AG20443 (cell line): ENCODE measurements around the gene UQCC2.
A peak's percentile ranks its signal among the peaks of the same experiment; 100 is the strongest.

Experiments used
- DNase-seq: peaks from one replicate; pipeline ENCODE4 v3.0.0; 2012; ENCODE audit warnings: low spot score, mixed read lengths

Gene UQCC2

DNA sequence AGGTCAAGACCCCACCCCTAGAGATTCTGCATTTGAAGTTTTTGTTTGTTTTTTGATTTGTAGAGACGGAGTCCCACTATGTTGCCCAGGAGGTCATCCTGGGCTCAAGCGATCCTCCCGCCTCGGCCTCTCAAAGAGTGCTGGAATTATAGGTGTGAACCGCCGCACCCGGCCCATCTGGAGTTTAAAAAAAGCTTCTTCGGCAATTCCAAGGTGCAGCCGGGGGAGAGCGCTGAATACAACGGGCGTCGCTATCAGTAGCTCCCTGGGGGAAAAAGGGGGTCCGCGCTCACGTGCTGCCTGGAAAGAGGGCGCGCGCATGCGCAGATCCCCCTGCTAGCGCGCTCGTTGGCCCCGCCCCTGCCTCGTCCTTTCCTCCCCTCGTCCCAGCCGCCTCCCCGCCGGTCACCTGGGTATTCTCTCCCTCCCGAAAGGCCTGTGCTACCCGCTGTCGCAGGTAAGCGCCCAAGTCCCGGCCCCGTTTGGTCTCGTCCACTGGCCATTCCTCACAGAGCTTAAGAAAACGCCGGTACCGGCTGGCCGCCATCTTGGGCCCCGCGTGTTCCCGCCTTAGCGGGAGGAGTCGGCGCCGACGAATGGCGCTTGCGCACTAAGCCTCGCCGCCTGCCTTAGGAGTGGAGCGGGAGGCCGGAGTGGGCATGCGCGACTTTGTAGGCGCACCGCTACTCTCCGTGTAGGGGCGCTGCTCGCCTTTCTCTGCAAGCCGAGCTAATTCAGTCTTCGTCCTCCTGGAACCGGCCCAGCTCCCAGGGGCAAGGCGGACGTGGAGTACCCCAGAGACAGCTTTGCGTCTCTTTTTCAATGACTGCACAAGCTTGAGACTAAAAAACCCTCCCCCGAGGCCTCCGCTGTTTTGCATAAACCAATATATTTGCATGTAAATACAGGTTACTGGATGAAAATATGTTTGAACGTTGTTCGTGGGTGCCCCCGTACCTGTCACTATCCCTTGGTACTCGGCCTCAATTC is at the start of gene UQCC2:
TSS of gene UQCC2 (minus strand) at position 561 of the 990 bp plus-strand sequence. CDS start at position 547, 14 bp downstream.
- peak; percentile 100 for DNase-seq

DNA sequence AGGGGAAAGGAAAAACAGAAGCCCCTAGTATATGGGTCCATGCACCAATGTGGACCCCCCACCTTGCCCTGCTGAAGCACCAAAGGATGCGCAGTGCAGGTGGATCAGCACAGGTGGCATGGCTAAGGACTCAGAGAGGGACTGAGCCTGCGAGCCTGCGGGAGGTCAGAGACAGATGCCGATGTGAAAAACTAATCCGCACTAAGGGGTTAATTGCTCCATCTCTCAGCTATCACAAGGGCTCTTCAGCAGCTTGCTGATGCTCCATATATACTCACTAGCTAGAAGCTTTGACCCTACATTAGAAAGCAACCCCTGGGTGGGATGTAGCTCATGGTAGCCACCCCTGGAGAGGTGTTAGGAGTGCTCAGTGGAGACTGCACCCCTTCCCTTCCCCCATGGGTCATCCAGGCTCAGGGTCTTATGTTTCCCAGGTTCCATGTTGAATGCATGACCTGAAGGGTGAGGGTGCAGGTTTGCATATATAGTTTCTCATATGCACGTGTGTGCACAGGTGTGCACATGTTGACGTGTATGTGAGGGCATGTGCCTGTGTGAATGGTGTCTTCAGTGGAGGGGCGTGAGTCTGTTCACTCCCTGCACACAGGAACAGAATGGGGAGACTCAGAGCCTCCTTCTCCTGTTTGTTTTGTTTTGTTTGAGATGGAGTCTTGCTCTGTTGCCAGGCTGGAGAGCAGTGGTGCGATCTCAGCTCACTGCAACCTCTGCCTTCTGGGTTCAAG is 48.6 kb upstream of the UQCC2 start:
- DNase-seq = no peak

DNA sequence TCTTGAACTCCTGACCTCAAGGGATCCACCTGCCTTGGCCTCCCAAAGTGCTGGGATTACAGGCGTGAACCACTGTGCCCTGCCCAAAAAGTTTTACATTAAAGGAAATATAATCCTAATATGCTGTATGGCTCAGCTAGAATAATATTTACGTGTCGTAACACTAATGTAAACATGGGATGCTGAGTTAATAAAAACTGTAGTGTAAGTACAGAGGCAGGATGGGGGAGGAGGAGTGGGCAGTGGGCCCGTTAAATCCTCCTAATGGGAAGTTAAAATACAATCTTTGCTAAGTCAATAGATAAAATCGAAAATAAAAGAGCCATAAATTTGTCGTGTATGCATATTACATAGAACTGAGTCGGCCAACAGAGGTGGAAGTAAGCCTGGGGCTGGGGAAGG is 47.3 kb upstream of the UQCC2 start:
- no peak for DNase-seq

DNA sequence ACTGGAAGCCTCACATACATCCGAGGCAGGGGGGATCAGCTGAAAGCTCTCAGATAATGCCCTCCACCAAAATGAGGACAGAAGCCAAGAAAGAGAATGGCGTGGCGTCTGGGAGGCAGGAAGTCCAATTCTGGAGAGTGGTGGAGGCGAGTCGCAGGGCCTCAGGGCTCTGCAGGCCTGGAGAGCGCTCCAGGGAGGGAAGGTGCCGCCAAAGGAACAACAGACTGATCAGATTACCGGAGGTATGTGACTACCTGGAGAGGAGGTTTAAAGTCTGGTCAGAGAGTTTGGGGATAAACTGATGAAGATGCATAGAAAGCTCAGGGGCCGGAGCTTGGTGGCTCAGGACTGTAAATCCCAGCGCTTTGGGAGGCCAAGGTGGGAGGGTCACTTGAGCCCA is 46.4 kb upstream of the UQCC2 start:
- no peak for DNase-seq

DNA sequence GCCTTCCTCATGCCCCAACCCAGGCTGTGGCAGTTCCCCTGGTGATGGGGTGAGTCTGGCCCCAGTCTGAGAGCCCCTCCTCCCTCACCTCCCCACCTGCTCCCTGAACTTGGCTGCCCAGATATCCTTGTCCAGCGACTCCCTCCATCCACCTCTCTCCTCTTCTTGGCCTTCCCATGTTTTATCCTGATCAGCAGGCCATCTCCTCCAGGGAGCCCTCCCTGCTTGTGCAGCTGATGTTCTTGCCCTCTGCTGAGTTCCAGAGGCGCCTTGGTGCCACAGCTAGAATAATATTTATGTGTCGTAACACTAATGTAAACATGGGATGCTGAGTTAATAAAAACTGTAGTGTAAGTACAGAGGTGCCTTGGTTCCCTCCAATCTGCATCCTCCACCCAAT is 45.6 kb upstream of the UQCC2 start:
- DNase-seq = no peak

DNA sequence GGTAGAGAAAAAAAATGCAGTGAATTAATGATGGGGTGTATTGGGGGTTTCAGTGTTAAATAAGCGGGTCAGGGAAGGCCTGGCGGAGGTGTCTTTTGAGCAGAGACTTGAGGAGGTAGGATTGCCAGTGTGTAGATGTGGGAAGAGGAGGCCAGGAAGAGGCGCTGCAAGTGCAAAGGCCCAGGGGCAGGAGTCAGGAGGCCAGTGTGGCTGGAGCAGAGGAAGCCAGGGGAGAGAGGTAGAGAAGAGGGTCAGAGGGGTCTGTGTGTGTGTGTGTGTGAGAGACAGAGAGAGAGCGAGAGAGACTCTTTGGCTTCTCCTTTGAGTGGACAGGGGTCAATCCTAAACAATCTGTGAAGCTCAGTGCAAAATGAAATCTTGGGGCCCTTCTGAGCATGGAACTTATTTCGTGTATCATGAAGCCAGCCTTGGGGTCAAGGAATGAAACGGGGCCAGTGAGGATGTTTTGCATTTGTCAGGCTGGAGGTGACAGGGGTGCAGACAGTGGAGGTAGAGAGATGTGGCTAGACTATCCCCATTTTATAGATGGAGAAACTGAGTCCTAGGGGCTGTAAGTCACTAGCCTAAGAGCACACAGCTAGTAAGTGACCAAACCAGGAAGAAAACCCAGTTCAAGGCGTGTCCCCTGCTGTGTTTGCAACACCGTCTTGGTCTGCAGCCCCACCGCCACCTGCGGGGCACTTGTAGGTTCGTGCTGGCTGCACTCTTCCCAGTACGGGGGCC is 44.9 kb upstream of the UQCC2 start:
- no peak for DNase-seq

DNA sequence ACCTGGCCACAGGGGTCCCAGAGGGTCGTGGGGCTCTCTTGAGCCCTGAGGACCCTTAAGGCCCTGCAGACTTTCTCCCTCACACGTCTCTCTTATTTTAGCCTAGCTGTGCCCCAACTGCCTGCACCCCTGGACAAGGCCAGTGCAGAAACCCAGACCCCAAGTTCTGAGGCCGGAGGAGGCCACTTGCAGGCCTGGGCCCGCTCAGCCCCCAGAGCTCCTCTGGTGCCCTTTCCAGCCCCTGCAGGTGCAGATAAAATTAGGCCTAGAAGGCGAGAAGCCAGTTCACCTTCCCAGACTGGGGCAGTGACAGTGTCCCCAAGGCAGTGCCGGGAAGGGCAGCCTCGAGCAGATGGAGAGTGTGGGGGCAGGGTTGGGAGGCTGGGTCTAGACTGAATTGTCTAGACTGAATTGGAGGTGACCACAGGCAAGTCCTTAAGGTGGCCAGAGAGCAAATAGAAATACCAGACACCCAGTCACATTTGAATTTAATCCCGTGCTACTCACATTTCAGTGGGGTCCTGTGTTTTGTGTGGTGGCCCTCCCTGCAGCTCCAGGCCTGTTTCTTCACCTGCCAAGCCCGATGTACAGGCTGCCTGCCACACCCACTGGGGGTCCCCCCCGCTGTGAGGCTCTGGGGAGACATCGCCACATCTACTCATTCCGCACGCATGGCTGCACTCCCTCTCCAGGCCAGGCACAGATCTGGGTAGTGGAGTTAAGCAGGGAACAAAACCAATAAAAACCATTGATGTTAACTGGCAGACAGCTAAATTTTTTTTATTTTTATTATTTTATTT is 43.8 kb upstream of the UQCC2 start:
- DNase-seq = no peak

DNA sequence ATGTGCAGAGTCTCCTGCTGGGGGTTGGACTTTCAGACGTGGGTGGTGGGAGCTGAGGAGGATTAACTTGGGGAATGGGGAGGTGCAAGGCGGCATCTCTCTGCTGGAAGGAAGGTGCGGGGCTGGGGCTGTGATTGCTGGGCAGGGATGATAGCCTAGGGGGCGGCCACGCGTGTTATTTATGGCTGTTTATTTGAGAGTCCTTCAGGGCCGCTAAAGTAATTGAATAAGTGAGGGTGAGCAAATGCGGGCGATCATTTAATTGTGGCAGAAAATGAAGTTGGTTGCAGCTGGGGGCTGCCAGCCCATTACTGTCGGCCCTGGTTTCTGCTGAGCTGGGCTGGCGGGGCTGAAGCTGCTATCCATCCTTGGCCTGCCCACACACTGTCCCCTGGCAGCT is 42.7 kb upstream of the UQCC2 start:
- DNase-seq = no peak

DNA sequence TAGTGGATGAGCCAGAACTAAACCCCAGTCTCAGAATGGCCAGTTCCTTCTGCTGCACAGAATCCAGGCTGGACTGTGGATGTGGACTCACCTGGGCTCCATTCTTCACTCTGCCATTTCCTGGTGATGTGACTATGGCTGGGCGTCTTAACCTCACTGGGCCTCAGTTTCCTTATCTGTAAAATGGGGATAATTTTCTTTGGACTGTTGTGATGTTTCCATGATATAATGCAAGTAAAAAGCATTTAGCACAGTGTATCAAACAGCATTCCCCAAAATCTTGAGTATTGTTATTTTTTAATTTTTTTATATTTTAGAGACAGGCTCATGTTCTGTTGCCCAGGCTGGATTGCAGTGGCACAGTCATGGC is 41.1 kb upstream of the UQCC2 start:
- no peak for DNase-seq

DNA sequence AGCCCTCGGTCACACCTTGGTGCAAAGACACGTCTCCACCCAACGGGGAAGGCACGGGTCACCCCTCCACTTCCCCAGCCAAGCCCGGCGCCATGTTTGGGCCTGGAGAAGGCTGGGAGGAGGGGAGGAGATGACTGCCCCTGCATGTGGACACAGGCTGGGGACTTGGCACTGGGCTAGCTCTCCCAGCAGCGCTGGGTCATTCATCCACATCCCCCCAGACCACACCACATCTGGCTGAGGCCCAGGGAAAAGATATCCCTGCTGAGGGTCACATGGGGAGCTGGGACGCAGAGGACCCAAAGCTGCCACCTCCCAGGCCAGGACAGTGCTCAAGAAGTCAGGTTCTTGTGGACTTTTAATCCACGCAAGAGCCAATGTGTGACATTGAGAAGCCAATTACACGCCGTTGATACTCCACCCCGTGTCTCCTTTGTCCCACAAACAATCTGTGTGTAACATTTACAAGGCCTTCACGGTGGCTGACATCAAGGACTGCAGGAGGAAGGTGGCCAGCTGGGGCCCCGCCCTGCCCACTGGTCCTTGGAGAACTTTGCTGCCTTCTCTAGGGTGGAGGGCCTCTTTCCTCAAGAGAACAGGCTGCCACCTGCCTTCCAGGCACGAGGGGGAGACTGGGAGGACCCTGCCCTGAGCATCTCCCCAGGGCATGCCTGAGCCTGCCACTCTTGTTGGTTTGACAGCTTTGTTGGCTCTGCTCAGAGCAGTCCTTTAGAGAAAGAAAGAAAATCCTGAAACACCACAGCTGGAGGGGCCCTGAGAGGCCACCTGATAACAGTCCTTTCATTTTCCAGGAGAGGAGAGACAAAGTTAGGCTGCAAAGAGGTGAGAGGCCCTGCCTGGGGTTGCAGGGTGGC is 40.5 kb upstream of the UQCC2 start:
- no peak for DNase-seq

DNA sequence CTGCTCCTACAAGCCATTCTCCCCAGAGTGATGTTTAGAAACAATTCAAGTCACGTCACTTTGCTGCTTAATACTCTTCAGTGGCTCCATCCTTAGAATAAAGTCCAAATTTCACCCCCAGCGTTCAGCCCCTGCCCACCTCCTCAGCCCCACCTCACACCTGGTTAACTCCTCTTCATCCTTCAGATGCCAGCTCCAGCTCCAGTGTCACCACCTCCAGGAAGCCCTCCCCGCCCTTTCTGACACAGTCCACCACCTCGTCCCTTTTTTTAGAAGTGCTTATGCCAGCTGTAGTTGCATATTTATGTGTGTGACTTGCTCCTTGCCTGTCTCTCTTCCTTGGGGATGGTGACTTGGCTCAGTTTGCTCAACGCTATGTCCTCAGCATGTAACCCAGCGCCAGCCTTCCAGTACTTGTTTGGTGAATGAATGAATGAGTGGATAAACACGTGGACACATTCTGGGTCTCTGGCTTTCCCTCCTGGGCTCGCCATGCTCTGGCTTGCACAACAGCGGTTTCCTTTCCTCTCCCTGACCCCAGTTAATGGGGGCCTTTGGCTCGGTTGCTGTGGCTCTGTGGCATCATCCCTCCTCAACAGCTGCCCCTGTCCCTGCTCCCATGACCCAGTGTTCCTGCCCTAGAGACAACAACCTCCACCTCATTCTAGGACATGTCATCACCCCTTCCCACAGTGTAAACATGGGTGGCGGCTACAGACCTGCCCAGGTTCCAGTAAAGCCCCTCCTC is 38.9 kb upstream of the UQCC2 start:
- DNase-seq = no peak

DNA sequence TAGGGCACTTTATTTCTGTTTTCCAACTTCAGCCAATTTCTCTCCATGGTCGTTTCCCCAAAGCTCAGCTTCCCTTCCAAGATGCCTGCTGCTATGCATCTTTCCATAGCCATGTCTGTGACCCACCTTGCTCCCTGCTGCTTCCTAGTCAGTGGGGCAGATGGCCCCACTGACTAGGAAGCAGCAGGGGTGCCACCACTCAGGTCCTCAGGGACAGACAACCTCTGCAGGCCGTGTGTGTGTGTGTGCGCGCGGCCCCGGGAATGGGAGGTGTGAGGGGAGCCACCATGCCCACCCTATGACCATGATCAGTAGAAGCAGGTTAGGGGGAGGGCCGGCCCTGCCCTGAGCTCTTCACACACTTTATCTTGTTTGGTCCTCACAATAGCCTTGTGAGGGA is 37.9 kb upstream of the UQCC2 start:
- DNase-seq = no peak

DNA sequence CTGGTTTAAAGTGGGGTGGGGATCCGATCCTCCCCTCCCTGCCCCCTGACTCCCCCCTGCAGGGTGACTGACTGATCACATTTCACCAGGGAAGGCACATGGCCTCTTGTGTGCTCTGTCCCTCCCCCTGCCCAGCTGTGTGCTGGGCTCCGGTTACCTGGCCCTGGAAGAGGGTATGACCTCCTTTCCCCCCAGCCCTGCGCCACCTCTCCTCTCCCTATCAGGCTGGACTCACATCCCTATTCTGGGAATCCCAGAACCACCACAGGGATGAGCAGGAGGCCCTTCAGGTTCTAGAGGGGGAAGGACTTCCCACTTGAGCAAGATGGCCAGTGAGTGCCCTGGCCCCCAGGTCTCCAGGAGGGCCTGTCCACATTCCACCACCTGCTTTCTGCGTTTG is 37.3 kb upstream of the UQCC2 start:
- DNase-seq = no peak

DNA sequence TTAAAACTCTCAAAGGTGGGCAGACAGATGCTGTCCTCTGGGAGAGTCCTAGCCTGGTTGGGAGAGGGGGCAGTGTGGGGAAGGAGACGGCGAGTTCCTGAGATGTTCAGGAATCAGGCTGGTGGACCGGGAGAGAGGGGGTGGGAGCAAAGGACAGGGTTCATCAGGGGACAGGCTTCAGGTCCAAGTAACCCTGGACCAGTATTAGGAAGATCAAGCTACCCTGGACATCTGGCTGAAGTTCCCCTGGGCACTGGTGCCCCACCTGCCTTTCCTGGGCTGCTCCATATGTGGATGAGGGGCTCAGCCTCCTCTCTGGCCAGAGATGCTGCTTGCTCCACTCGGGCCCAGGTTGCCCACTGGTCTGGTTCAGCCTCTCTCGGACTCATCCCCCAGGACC is 36.3 kb upstream of the UQCC2 start:
- no peak for DNase-seq

DNA sequence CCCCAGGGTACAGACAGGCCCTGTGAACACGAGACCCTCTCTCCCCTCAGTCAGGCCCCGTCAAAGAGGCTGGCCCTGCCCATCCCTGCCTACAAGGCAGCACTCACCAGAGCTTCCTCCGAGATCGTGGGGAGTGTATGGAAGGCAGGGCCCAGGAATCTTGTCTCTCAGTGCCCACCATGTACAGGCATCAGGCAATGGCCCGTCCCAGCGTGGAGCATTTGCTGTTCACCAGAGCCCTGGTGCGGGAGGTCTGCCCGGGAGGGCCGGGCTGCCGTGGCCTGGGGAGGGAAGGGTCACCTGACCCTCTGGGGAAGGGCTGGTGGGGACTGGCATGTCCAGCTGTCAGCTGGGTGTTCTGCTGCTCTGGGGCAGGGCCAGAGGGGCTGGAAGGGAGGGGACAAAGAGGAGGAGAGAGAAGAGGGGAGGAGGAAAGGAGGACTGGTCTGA is 35.2 kb upstream of the UQCC2 start, which contains the start of gene IP6K3:
TSS of gene IP6K3 (minus strand) at position 255 of the 450 bp plus-strand sequence. CDS start 11,429 bp downstream, outside the sequence.
- DNase-seq = no peak

DNA sequence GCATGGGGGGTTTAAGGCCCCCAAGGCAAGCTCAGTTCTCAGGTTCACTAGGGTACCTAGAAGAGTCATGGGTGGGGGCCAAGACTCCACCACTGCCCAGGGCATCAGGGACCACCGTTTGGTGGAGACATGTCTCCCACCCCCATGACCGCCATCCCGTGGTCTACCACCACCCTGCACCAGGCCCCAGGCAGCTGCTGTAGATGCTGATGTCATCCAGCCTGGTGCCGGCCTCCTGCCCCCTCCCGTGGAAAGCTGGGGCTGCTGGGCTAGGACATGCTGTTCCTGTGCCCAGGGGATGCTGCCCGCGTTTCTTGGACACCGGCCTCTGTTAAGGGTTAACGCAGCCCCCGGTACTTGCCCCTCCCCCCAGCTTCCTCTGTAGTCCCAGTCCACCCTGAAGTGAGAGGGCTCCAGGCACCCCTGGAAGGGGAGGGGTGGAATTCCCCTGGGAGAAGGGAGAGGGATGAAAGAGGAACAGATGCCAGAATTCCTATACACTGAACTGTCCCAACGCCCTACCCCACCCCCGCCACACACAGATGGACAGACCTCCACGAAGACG is 34.6 kb upstream of the UQCC2 start:
- peak; percentile 69 for DNase-seq

DNA sequence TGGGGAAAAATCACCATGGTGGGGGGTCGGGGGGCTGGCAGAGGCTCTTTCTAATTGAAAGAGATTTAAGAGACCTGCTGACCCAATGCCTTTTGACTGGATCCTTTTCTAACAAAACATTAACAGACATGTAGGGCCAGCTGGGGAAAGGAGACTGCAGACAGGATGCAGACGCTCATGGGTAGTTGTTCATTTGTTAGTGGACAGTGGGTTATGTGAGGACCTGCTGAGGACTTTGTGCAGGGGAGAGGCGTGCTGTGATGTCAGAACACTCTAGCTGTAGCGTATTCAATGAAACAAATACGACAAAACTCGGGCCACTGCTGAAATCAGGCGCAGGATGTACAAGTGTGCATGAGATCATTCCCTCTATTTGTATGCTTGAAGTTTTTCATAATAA is 34.0 kb upstream of the UQCC2 start:
- no peak for DNase-seq

DNA sequence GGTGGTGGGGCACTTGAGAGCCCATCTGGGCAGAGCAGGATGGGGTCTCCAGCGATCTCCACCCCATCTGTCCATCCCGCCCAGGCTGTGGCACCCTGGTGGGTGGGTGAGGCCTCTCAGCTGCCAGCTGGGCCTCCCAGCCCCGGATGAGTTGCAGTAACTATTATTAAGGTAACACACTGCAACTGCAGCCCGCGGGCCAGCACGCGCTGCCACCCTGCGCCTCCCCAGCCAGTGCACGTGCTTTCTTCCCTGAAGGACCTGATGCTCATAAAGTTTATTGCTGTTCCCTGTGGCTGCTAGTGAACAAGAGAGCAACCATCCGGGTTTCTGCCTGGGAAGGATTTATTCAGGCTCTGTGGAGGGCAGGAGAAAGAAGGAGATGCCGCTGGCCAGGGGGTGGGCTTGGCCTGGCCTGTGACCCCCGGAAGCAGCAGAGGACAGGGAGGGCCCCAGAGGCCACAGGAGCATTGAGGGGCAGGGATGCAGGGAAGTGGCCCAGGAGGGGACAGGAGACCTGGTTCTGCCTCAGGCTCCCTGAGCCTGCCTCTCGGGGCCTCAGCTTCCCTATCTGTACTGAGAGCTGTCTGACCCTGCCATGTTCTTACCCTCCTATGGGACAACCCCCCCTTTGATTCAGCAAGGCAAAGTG is 33.5 kb upstream of the UQCC2 start:
- no peak for DNase-seq
